ENCODE data around the gene TNS3.

TNS3 gene

GRCh38 chr7:47423196-47423595, 158.7 kb downstream of the TNS3 start:
- no peak for TF ChIP-seq CTCF (IDR thresholded peaks at IDR 0.05; ENCODE audit: low read depth, low read length, missing control alignments)
- H3K4me3 ChIP-seq (ENCODE audit: low read depth, low read length), result no peak overlapping the region
- DNase-seq (ENCODE audit: low read depth), result no peak

- no peak overlapping the region for H3K4me3 ChIP-seq (ENCODE audit: low read depth, low read length)
- no peak for DNase-seq (ENCODE audit: low read depth)
- no peak for TF ChIP-seq CTCF (IDR thresholded peaks at IDR 0.05; ENCODE audit: low read depth, low read length, missing control alignments)
Observed at GRCh38 chr7:47422611-47423010, 159.3 kb downstream of the TNS3 start.

GRCh38 chr7:47421456-47421855, 160.5 kb downstream of the TNS3 start:
- DNase-seq (ENCODE audit: low read depth), result no peak
- TF ChIP-seq CTCF (IDR thresholded peaks at IDR 0.05; ENCODE audit: low read depth, low read length, missing control alignments), result no peak
- no peak overlapping the region for H3K4me3 ChIP-seq (ENCODE audit: low read depth, low read length)

- TF ChIP-seq CTCF (IDR thresholded peaks at IDR 0.05; ENCODE audit: low read depth, low read length, missing control alignments), result no peak
- DNase-seq (ENCODE audit: low read depth), result no peak
- no peak overlapping the region for H3K4me3 ChIP-seq (ENCODE audit: low read depth, low read length)
Observed at GRCh38 chr7:47420122-47420780, 161.7 kb downstream of the TNS3 start.

- no peak for DNase-seq (ENCODE audit: low read depth)
- no peak for TF ChIP-seq CTCF (IDR thresholded peaks at IDR 0.05; ENCODE audit: low read depth, low read length, missing control alignments)
- H3K4me3 ChIP-seq (ENCODE audit: low read depth, low read length), result no peak overlapping the region
Observed at GRCh38 chr7:47419471-47419870, 162.4 kb downstream of the TNS3 start.

GRCh38 chr7:47418601-47419309, 163.2 kb downstream of the TNS3 start:
- no peak for DNase-seq (ENCODE audit: low read depth)
- no peak for TF ChIP-seq CTCF (IDR thresholded peaks at IDR 0.05; ENCODE audit: low read depth, low read length, missing control alignments)

More at GRCh38 chr7:47418601-47419309, 163.2 kb downstream of the TNS3 start:
- no peak overlapping the region for H3K4me3 ChIP-seq (ENCODE audit: low read depth, low read length)
